DND-41 (cell line): ENCODE data around the gene CTNND1.

Experiments used
- CTCF ChIP-seq: IDR thresholded peaks from 2 replicates; pipeline ENCODE4 v1.5.1; 2012; ENCODE audit warnings: borderline replicate concordance, low read length, moderate library complexity, mild to moderate bottlenecking; ENCODE audit not compliant: poor library complexity, severe bottlenecking; ENCODE audit errors: extremely low read depth
- EZH2 ChIP-seq: IDR thresholded peaks from 3 replicates; pipeline ENCODE4 v1.6.1; 2012; ENCODE audit warnings: borderline replicate concordance, low read depth, mild to moderate bottlenecking, moderate library complexity, low read length, inconsistent platforms; ENCODE audit not compliant: severe bottlenecking

GRCh38 chr11:57771365-57771764 is 9.8 kb downstream of the CTNND1 start:
- TF ChIP-seq CTCF (no peak), EZH2 (no peak)
